NT2/D1 (cell line): ENCODE measurements around the gene MARCHF3.

Experiments
- SUZ12 ChIP-seq: IDR thresholded peaks from 2 replicates; pipeline ENCODE4 v1.6.1; 2011; ENCODE audit not compliant: insufficient read length, insufficient read depth; ENCODE audit errors: extremely low read depth
- YY1 ChIP-seq: IDR thresholded peaks from 2 replicates; pipeline ENCODE4 v1.6.1; 2011; ENCODE audit not compliant: insufficient read length, insufficient read depth
- ZNF274 ChIP-seq: IDR thresholded peaks from 2 replicates; pipeline ENCODE4 v1.6.1; 2011; ENCODE audit warnings: mild to moderate bottlenecking, low read depth, low read length

DNA sequence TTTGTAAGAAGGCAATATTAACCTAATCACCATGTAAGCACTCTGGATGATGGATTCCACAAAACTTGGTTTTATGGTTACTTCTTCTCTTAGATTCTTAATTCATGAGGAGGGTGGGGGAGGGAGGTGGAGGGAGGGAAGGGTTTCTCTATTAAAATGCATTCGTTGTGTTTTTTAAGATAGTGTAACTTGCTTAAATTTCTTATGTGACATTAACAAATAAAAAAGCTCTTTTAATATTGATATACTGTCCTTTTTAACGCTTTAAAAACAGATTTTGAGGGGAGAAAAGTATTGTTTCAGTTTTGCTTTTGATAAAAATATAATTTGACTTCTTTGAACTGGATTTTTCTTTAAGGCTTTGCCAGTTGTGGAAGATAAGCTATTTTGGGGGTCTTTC is 193.6 kb downstream of the MARCHF3 start:
- TF ChIP-seq YY1: no peak
- TF ChIP-seq SUZ12: no peak
- no peak for TF ChIP-seq ZNF274
